NCI-H446 treated with DMSO at 0.1 percent for 48 hours (cell line): ENCODE results near the gene TLE1.
"Not testable (repeated sequence)": the region's sequence is repeated elsewhere in the genome, so short reads cannot be mapped to it uniquely, and the experiment has no call there.

Experiments
- DNase-seq: peaks from one replicate; lab custom pipeline; 2025; lab: John Stamatoyannopoulos, UW

Gene TLE1

DNA sequence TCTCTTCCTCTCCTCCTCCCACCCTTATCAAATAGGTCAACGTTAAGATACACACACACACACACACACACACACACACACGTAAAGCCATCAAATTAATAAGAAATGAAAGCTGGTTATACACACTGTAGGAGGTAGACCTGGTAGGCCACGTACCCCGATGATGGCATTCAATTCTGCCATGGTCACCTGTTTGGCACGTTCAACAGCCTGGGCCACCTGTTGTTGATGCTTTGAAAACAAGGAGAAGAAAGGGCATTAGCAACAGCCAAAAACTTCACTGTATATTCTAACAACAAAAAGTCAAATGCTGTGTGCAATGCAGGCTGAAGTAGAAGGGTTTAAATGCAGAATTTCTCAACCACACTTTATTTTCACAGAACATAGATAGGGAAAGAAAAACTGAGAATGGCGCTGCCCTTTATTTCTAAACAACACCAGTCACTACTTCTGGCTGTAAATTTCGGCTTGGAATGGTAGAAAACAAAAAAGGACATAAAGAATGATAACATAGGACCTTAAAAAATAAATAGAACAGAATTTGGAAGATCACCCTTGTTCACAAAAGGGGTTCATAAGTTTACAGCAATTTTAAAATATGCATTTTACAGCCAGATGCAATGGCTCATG lies 37.2 kb downstream of the TLE1 start:
- DNase-seq, result no peak

DNA sequence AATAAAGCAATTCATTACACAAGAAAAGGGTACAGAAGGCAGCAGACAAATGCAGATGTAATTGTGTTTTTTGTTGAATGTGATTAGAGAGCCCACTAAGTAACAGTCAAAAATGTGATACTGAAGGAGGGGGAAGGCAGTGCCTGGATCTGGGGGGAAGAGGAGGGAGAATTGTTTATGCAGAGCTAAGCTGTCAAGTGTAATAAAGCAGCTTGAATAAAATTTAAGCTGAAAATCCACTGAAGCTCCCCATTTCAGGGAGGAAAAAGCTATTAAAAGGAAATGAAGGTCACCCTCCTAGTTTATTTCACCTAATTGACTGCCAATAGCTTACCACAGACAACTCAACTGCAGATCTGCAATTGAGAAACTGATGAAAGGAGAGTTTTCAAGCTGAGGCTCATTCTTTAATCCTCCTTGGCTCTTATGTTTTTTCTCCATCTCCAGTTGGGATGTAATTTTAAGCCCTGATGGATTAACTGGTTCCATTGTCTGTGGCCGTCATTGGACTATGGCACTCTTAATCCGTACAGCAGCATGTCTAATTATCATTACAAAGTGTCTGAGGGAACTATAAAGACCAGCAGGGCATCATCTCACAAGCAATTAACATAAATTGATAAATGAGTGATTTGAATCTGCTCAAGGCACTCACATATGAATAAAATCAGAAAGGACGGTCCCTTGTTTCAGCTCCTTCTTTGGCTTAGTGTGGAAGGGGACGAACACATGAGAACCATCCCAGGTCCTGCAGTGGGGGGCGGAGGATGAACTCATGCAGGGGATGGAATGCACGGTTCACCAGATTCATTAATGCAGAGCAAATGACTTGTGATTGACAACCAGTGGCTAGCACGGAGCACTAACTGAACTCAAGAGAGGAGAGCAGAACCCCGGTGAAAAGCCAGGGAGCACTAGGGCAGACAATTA lies 38.5 kb downstream of the TLE1 start:
- DNase-seq, result no peak

DNA sequence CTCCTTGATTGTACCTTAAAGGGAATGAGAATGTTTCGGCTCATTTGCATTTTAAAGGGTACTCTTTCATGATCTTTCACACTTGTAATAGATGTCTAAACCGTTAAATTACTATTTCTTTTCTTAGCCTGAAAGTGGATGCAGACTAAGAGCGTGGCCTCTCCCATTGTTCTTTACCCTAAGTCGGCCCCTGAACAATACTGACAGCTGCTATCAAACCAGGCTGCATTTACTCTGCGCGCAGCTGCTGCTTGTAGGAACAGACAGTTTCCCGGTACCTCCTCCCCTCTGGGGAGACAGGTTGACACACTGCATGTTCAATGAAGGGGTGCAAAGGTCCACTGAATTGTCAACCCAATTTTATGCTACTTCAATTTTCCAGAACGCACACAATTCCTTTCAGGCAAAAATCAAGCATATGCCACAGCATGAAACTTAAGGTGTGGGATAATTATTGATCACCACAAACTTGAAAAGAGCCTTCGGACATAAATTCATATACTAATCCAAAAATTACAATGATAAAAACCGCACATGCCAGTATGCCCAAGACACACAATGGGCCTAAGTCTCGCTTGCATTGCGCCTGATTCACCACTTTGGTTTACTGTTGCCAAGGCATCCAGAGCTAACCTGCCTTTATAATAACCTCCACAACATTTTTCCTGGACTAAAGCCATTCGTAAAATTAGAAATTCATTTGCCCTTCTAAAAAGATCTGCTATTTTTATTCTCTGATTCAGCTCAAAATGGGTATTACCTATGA lies 39.7 kb downstream of the TLE1 start:
- DNase-seq, result no peak

- no peak for DNase-seq
Observed at GRCh38 chr9:81648891-81649290, 40.5 kb downstream of the TLE1 start.

GRCh38 chr9:81646337-81646736 lies 43.0 kb downstream of the TLE1 start:
- no peak for DNase-seq

DNA sequence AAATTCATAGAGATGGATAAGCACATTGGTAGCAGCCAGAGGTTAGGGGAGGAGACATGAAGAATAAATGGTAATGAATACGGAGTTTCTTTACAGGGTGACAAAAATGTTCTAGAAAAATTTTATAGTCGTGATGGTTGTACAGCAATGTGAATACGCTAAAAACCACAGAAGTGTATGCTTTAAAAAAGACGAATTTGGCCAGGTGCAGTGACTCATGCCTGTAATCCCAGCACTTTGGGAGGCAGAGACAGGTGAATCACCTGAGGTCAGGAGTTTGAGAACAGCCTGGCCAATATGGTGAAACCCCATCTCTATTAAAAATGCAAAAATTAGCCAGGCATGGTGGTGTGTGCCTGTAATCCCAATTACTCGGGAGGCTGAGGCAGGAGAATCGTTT lies 44.8 kb downstream of the TLE1 start:
- not testable (repeated sequence) for DNase-seq

DNA sequence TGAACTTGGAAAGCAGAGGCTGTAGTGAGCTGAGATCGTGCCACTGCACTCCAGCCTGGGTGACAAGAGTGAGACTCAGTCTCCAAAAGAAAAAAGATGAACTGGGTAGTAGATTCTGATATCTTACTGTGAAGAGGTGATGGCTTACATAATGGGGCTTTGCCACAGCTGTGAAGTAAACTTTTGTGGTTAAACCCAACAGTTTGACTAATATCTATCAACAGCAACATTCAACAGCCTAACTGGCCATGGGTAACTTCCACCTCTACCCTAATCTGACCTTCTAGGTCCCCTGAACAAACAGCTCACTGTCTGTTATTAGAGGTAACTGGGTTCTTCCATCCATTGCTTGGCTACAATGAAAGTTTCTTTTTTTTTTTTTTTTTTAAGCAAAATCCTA lies 52.1 kb downstream of the TLE1 start:
- DNase-seq, result no peak

GRCh38 chr9:81636255-81636599 lies 53.1 kb downstream of the TLE1 start:
- DNase-seq, result peak; percentile 18

GRCh38 chr9:81635521-81636254 lies 53.7 kb downstream of the TLE1 start:
- no peak for DNase-seq

DNA sequence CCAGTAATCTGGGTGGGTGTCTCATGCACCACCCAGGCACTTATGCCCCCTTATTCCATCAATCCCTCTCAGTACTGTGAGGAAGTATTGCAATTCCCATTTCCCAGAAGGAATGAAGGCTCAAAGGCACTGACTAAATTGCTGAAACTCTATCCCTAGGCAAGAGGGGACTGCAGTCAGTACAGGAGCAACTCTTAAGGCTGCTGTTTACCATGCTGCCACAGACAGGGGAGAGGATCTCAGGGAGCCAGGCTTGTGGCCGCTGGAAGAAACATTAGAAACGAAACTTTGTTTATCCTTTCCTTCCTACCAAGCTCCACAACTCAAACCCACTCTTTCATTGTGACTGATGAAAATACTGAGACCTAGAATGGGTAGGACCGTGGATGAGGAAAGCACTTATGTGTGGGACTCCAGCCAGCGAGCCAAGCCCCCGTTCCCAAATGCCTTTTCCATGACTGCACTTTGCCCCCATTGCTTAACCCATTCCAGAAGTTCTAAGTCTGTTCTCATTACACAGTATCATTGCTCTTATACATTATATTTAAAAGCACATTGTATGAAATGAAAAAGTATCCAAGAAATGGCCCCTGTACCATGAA lies 54.3 kb downstream of the TLE1 start:
- no peak for DNase-seq

DNA sequence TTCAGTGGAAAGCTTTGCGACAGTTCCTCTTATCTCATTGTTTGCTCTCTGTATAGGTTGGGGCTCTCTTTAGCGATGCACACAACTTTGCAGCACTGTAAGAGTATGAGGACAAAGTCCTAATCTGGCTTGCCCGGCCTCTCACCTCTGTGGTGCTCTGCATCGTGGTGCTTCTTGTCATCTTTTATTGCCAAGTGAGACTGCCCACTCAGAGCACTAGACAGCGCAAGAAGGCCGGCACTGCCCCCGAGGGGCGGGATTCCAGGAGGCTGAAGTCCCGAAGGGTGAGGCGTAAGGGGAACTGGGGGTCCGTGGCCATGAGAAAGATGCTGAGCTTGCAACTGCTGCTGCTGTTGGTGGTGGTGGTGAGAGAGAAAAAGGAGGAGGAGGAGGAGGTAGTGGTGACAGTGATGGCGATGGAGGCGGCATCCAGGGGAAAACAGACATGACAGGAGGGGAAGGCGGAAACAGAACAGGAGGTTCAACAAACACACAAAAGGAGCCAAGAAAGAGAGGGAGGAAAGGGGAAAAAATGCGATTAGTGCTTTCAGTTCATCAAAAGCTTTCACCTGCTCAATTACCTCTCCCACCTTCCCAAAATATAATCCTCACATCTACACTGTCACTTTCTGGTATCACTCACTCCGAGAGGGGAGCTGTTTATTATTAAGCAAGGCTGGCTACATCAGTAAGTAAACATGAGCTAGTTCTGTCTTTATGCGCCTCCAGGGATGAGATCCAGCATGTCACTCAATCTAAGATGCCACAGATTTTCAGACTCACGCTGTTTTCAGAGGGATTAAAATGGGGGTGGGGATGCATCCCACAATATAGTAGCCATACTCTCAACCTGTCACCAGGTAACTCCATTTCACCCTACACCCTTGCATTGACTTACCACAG lies 55.1 kb downstream of the TLE1 start:
- DNase-seq, result no peak

DNA sequence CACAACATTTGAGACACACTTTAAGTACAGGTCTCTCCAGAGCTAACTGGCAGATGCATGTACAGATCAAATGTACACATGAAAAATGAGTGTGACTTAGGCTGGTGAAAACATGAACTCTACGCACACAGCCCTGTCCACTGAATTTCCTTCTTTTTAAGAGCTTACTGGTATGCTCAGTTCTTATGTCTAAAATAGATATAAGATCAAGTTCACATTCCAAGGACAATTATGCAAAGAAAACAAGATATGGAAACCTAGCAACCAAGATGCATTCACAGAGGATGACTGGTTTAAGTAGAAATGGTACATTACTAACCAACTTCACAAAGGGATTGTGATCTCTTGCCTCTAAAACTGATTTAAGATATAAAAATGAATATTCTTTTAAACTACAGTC lies 56.7 kb downstream of the TLE1 start:
- DNase-seq, result no peak

- DNase-seq, result no peak
Observed at GRCh38 chr9:81631218-81631745, 58.1 kb downstream of the TLE1 start.

DNA sequence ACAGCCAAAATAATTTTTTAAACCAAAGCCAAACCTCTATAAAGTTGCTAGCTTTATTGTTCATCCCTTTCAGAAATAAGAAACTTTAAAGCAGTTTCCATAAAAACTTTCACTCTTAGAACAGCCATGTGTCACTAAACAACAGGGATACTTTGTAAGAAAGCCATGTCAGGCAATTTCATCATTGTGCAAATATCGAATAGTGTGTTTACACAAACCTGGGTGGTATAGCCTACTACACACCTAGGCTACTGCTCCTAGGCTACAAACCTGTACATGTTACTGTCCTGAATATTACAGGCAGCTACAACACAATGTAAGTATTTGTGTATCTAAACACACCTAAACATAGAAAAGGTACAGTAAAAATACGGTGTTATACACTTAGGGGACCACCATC lies 59.9 kb downstream of the TLE1 start:
- no peak for DNase-seq

- DNase-seq, result no peak
Observed at GRCh38 chr9:81628897-81629296, 60.5 kb downstream of the TLE1 start.

- no peak for DNase-seq
Observed at GRCh38 chr9:81627481-81627880, 61.9 kb downstream of the TLE1 start.

- no peak for DNase-seq
Observed at GRCh38 chr9:81626511-81626910, 62.8 kb downstream of the TLE1 start.

GRCh38 chr9:81625969-81626368 lies 63.4 kb downstream of the TLE1 start:
- DNase-seq, result no peak

GRCh38 chr9:81623778-81624177 lies 65.6 kb downstream of the TLE1 start:
- DNase-seq, result no peak

- no peak for DNase-seq
Observed at GRCh38 chr9:81622471-81623255, 66.7 kb downstream of the TLE1 start.
